ENCODE measurements around the gene MOB2. TPM values are rescaled to one million over a fixed set of nuclear protein-coding genes. Genes with fewer than 3 reads are reported as not detected.

The MOB2 gene
- total and polyA plus RNA-seq, 12 donors: 25.2 to 59.1 (median 45.2) TPM

GRCh38 chr11:1473011-1473628, 13.5 kb downstream of the MOB2 start:
- WGBS, 2 donors: 91 to 94% methylated on average over 12 of the region's 12 CpGs
- intact Hi-C loops (cut with DNase I): no loop called here

GRCh38 chr11:1472180-1473005, 14.2 kb downstream of the MOB2 start:
- no peak overlapping the region for H3K27ac ChIP-seq
- H3K9me3 ChIP-seq: no peaks in the 10 kb centered on the region
- ATAC-seq: no peak
- peaks cover 0 to 96% (median 76%) of the 10 kb centered on the region in 9 donors for H3K36me3 ChIP-seq
- no peaks in the 10 kb centered on the region for H3K27me3 ChIP-seq
- peak in 1 of 2 donors; percentile 12 for DNase-seq
- H3K4me1 ChIP-seq: peaks cover 0 to 16% (median 0%) of the 10 kb centered on the region in 9 donors
- intact Hi-C loops (cut with DNase I): no loop called here
- no peak overlapping the region for H3K4me3 ChIP-seq
- 93 to 95% methylated on average over 21 of the region's 21 CpGs for WGBS, 2 donors
- no peak for TF ChIP-seq CTCF (IDR thresholded peaks at IDR 0.05)

More at GRCh38 chr11:1473011-1473628, 13.5 kb downstream of the MOB2 start:
- DNase-seq (no peak), ATAC-seq (no peak)
- no peak overlapping the region for H3K27ac ChIP-seq
- H3K4me1 ChIP-seq: peaks cover 0 to 11% (median 0%) of the 10 kb centered on the region in 9 donors
- no peaks in the 10 kb centered on the region for H3K9me3 ChIP-seq
- no peak for TF ChIP-seq CTCF (IDR thresholded peaks at IDR 0.05)
- H3K27me3 ChIP-seq: no peaks in the 10 kb centered on the region
- H3K4me3 ChIP-seq: no peak overlapping the region
- H3K36me3 ChIP-seq: peaks cover 0 to 99% (median 81%) of the 10 kb centered on the region in 9 donors

DNA sequence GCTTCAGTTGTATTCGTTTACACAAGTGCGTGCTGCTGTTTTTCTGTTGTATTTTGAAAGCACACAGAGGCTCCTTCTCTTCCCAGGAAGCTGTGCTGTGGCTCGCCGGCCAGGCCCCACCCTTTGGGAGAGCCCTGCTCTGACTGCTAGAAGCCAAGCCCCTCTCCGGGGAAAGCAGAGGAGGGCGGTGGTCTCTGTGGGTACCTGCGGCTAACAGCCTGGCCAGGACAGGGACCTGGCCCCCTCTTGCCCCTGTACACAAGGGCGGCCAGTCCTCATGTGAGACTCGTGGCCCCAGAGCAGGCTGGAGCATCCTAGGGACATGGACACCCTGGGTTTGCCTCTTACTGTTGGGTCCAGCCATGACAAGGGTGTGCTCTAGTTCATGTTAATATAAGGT, 14.8 kb downstream of the MOB2 start:
- WGBS, 2 donors: 77 to 84% methylated on average over 9 of the region's 9 CpGs
- Histone ChIP-seq H3K4me3 (no peak overlapping the region), H3K36me3 (peaks cover 0 to 89% (median 70%) of the 10 kb centered on the region in 9 donors), H3K9me3 (no peaks in the 10 kb centered on the region), H3K27me3 (no peaks in the 10 kb centered on the region), H3K27ac (no peak overlapping the region), H3K4me1 (peaks cover 0 to 16% (median 0%) of the 10 kb centered on the region in 9 donors)
- intact Hi-C loops (cut with DNase I): no loop called here
- no peak for TF ChIP-seq CTCF (IDR thresholded peaks at IDR 0.05)
- DNase-seq (no peak), ATAC-seq (no peak)

GRCh38 chr11:1470681-1471611, 15.6 kb downstream of the MOB2 start:
- H3K27ac ChIP-seq: no peak overlapping the region
- TF ChIP-seq CTCF (IDR thresholded peaks at IDR 0.05): no peak
- 95 to 96% methylated on average over 40 of the region's 40 CpGs for WGBS, 2 donors
- intact Hi-C loops (cut with DNase I): no loop called here
- ATAC-seq (no peak), DNase-seq (peak in 1 of 2 donors; percentile 9)
- H3K27me3 ChIP-seq: no peaks in the 10 kb centered on the region
- peaks cover 0 to 16% (median 0%) of the 10 kb centered on the region in 9 donors for H3K4me1 ChIP-seq
- no peak overlapping the region for H3K4me3 ChIP-seq
- peaks cover 0 to 82% (median 68%) of the 10 kb centered on the region in 9 donors for H3K36me3 ChIP-seq
- H3K9me3 ChIP-seq: no peaks in the 10 kb centered on the region

Data from heart right ventricle (tissue), 16 donors.